Lung (tissue), 12 donors: Measurements from ENCODE around the gene PRDM1. TPM values are rescaled to one million over a fixed set of nuclear protein-coding genes. Genes with fewer than 3 reads are reported as not detected.

ENCODE experiments used
- ATAC-seq: fragments of 200-7000 bp; cut with Tn5 transposase; one replicate; pipeline ENCODE4 v1.9.1; 2020; ENCODE audit warnings: moderate number of reproducible peaks; ENCODE audit not compliant: insufficient read depth, low FRiP score
- DNase-seq, 3 donors: peaks; one replicate each; pipeline ENCODE4 v3.0.0-alpha.2; 2013 to 2017
- H3K27ac ChIP-seq, 2 donors: one replicate each; pipeline ENCODE4 v1.5.1; 2013; ENCODE audit warnings: mild to moderate bottlenecking in 2 of 2, moderate library complexity in 2 of 2, control low read depth in 1 of 2, inconsistent platforms in 1 of 2, low read depth in 1 of 2, low read length in 1 of 2
- H3K27me3 ChIP-seq, 3 donors: one replicate each; pipeline ENCODE4 v1.5.1; 2013; ENCODE audit warnings: low read length in 2 of 3; ENCODE audit not compliant: control insufficient read depth in 3 of 3, insufficient read depth in 3 of 3
- H3K36me3 ChIP-seq, 4 donors: one replicate each; pipeline ENCODE4 v1.5.1; 2013; ENCODE audit warnings: low read length in 4 of 4, mild to moderate bottlenecking in 1 of 4, moderate library complexity in 1 of 4; ENCODE audit not compliant: control insufficient read depth in 4 of 4, insufficient read depth in 4 of 4
- H3K4me1 ChIP-seq, 5 donors: one replicate each; pipeline ENCODE4 v1.5.1; 2013; ENCODE audit warnings: low read length in 5 of 5, mild to moderate bottlenecking in 2 of 5, moderate library complexity in 1 of 5; ENCODE audit not compliant: control insufficient read depth in 5 of 5, insufficient read depth in 5 of 5
- H3K4me3 ChIP-seq: one replicate; pipeline ENCODE4 v1.5.1; 2013; ENCODE audit warnings: mild to moderate bottlenecking, control low read depth, moderate library complexity
- H3K9ac ChIP-seq, 2 donors: one replicate each; pipeline ENCODE4 v1.5.1; 2013; ENCODE audit warnings: low read length in 2 of 2, control low read depth in 1 of 2; ENCODE audit not compliant: insufficient read depth in 1 of 2
- H3K9me3 ChIP-seq, 4 donors: one replicate each; pipeline ENCODE4 v1.5.1; 2013; ENCODE audit warnings: low read length in 3 of 4, mild to moderate bottlenecking in 1 of 4, moderate library complexity in 1 of 4; ENCODE audit not compliant: control insufficient read depth in 4 of 4, insufficient read depth in 3 of 4
- CTCF ChIP-seq: IDR thresholded peaks from 2 replicates; pipeline ENCODE4 v1.5.1; 2012; ENCODE audit warnings: mild to moderate bottlenecking; ENCODE audit errors: control extremely low read depth, extremely low read depth
- WGBS, 2 donors: extraction: QIAGEN DNeasy Blood & Tissue Kit; methylation state at CpG; one replicate each; pipeline ENCODE4 v1.1.7; 2013; 5-methylcytosine and 5-hydroxymethylcytosine counted together
- polyA plus RNA-seq, 2 donors: library from polyadenylated mRNA; stranded (reverse); fragments of 200-250 nt; gene quantifications; one replicate each; pipeline ENCODE4 v1.2.1, GENCODE V29; 2013
- total RNA-seq, 2 donors: library from RNA; depleted of rRNA in 1 of 2; stranded (reverse); fragments of >200 nt in 1 of 2; gene quantifications; one replicate each; pipeline ENCODE4 v1.2.1, GENCODE V29; 2014 to 2021
- donor health status: control.
- donor health status: control.
- donor health status: Bipolar disorder and iron deficiency.
- donor health status: healthy.
- donor health status: DM: yes; HTN: yes; CAD: no.

PRDM1 gene
- total and polyA plus RNA-seq, 4 donors = 2.3 to 12.4 (median 8.8) TPM

- no peak overlapping the region for H3K9ac ChIP-seq
- H3K27ac ChIP-seq = no peak overlapping the region
- DNase-seq (no peak), ATAC-seq (no peak)
- H3K9me3 ChIP-seq = no peaks in the 10 kb centered on the region
- H3K4me1 ChIP-seq = peaks cover 0 to 23% (median 11%) of the 10 kb centered on the region in 5 donors
- H3K36me3 ChIP-seq = no peaks in the 10 kb centered on the region
- TF ChIP-seq CTCF = no peak
- peaks cover 0 to 37% (median 17%) of the 10 kb centered on the region in 3 donors for H3K27me3 ChIP-seq
- no peak overlapping the region for H3K4me3 ChIP-seq
- 81 to 91% methylated on average over 4 of the region's 4 CpGs for WGBS, 2 donors
These were observed 4.4 kb upstream of the PRDM1 start for GRCh38 chr6:106081715-106082114.

- Histone ChIP-seq H3K36me3 (no peaks in the 10 kb centered on the region), H3K9me3 (no peaks in the 10 kb centered on the region), H3K27ac (no peak overlapping the region), H3K4me3 (no peak overlapping the region), H3K9ac (no peak overlapping the region), H3K4me1 (peaks cover 0 to 23% (median 11%) of the 10 kb centered on the region in 5 donors), H3K27me3 (peaks cover 0 to 45% (median 27%) of the 10 kb centered on the region in 3 donors)
- DNase-seq = no peak
- no peak for ATAC-seq
- TF ChIP-seq CTCF = no peak
- WGBS, 2 donors = 75 to 86% methylated on average over 6 of the region's 6 CpGs
These were observed 3.3 kb upstream of the PRDM1 start for GRCh38 chr6:106082735-106083398.

DNA sequence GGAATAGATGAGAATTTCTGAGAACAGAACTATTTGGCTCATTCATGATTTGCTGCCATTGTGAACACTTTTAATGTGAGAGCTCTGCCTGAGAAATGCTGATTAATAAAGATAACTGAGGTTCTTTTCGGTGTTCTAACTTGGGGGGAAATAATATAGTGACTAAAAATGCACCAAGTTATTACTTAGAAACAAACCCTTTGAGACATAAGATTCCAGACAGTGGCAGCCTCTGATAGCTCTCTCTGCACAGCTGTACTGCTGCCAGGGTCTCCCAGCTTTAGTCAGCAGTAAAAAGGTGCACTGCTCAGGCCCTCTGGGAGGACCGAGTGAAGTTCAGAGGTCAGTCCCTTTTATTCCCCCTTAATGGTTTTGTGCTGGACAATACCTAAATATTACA lies 2.5 kb upstream of the PRDM1 start:
- Histone ChIP-seq H3K4me3 (no peak overlapping the region), H3K9me3 (no peaks in the 10 kb centered on the region), H3K9ac (no peak overlapping the region), H3K36me3 (no peaks in the 10 kb centered on the region), H3K27me3 (peaks cover 0 to 51% (median 33%) of the 10 kb centered on the region in 3 donors), H3K4me1 (peaks cover 0 to 23% (median 11%) of the 10 kb centered on the region in 5 donors), H3K27ac (no peak overlapping the region)
- ATAC-seq = no peak
- no peak for DNase-seq
- no peak for TF ChIP-seq CTCF
- 82 to 88% methylated on average over 2 of the region's 2 CpGs for WGBS, 2 donors
